Pancreas (tissue), 10 donors: ENCODE results near the gene PIK3CG. TPM values are rescaled to one million over a fixed set of nuclear protein-coding genes. Genes with fewer than 3 reads are reported as not detected.
"Not testable (repeated sequence)": the region's sequence is repeated elsewhere in the genome, so short reads cannot be mapped to it uniquely, and the experiment has no call there.

Source experiments
- ATAC-seq, 4 donors: fragments of 200-7000 bp; cut with Tn5 transposase; one replicate each; pipeline versions ENCODE4 v1.8.0 to v1.9.1; 2020; ENCODE audit warnings: mild to moderate bottlenecking in 4 of 4, moderate library complexity in 4 of 4
- DNase-seq, 6 donors: peaks; one replicate each; pipeline ENCODE4 v3.0.0-alpha.2; 2020
- FAIRE-seq: peaks from 2 replicates; lab custom pipeline; 2012; peaks lifted over from hg19 to GRCh38; lab: Jason Lieb, UNC
- H3K27ac ChIP-seq, 4 donors: fragments of 200-600 bp; sonication (generic); 1 replicate in 3 of 4; 2 replicates in 1 of 4; pipeline versions ENCODE4 v1.5.0 to v1.8.0; 2020
- H3K27me3 ChIP-seq, 4 donors: fragments of 200-600 bp; one replicate each; pipeline ENCODE4 v1.8.0; 2021
- H3K36me3 ChIP-seq, 3 donors: fragments of 200-600 bp; sonication (generic) in 1 of 3; one replicate each; pipeline versions ENCODE4 v1.5.0 to v1.8.0; 2020 to 2021
- H3K4me1 ChIP-seq, 3 donors: fragments of 200-600 bp; one replicate each; pipeline ENCODE4 v1.8.0; 2021
- H3K4me3 ChIP-seq, 4 donors: fragments of 200-600 bp; sonication (generic) in 2 of 4; one replicate each; pipeline versions ENCODE4 v1.5.0 to v1.8.0; 2020 to 2021
- H3K9me3 ChIP-seq, 4 donors: fragments of 200-600 bp; one replicate each; pipeline ENCODE4 v1.8.0; 2021
- CTCF ChIP-seq, 4 donors: fragments of 200-600 bp; sonication (generic) in 3 of 4; IDR thresholded peaks; one replicate each; pipeline versions ENCODE4 v1.5.0 to v1.8.0; 2021; ENCODE audit warnings: antibody characterized with exemption in 4 of 4
- WGBS, 2 donors: extraction: QIAGEN DNeasy Blood & Tissue Kit; methylation state at CpG; one replicate each; pipeline ENCODE4 v1.1.7; 2013; 5-methylcytosine and 5-hydroxymethylcytosine counted together
- intact Hi-C, 3 donors: fragments of 100-400 bp; cut with DNase I; formaldehyde crosslinking; loops; one replicate each; pipeline versions ENCODE4 v1.11.1 to v1.14.2; 2022
- polyA plus RNA-seq, 2 donors: library from polyadenylated mRNA; stranded (reverse); fragments of 200-250 nt; gene quantifications; one replicate each; pipeline ENCODE4 v1.2.3, GENCODE V29; 2013
- total RNA-seq, 6 donors: library from RNA; stranded (reverse); fragmentation: NEBNext Ultra II Directional in 4 of 6; extraction: Animal tissue kit (Norgen Biotek cat#: 25700) in 4 of 6; gene quantifications; one replicate each; pipeline versions ENCODE4 v1.2.1 to v1.2.4, GENCODE V29; 2021 to 2023
- donor health status: healthy with polysubstance abuse.
- donor health status: DM: no; HTN: no; CAD: no; lungs with moderate emphysema.
- donor health status: DM: no; HTN: no; CAD: no.
- donor health status: control.
- donor health status: control.
- donor health status: Bipolar disorder and iron deficiency.
- donor health status: DM: yes; HTN: yes; CAD: no.
- donor health status: DM: no; HTN: no; CAD: no.
- donor health status: DM: no; HTN: no; CAD: no.
- donor health status: DM: yes; HTN: yes; CAD: no.

PIK3CG gene
- total and polyA plus RNA-seq, 8 donors, result 0.09 to 5.3 (median 0.55) TPM

GRCh38 chr7:106918991-106919390, 53.9 kb downstream of the PIK3CG start:
- Histone ChIP-seq H3K36me3 (no peaks in the 10 kb centered on the region), H3K27me3 (no peaks in the 10 kb centered on the region), H3K4me1 (no peaks in the 10 kb centered on the region), H3K27ac (no peak overlapping the region), H3K9me3 (no peaks in the 10 kb centered on the region), H3K4me3 (no peak overlapping the region)
- ATAC-seq (no peak), DNase-seq (no peak), FAIRE-seq (no peak)
- intact Hi-C loops, result no loop called here
- TF ChIP-seq CTCF (IDR thresholded peaks at IDR 0.05), result no peak
- WGBS, 2 donors, result 56 to 75% methylated on average over 3 of the region's 3 CpGs

DNA sequence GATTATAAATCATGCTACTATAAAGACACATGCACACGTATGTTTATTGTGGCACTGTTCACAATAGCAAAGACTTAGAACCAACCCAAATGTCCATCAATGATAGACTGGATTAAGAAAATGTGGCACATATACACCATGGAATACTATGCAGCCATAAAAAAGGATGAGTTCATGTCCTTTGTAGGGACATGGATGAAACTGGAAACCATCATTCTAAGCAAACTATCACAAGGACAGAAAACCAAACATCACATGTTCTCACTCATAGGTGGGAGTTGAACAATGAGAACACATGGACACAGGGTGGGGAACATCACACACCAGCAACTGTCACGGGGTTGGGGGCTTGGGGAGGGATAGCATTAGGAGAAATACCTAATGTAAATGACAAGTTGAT, 59.4 kb downstream of the PIK3CG start:
- FAIRE-seq, ATAC-seq, intact Hi-C loops, H3K27ac ChIP-seq, H3K4me3 ChIP-seq, H3K27me3 ChIP-seq, DNase-seq, H3K4me1 ChIP-seq, H3K36me3 ChIP-seq, H3K9me3 ChIP-seq: not testable (repeated sequence)
- WGBS, 2 donors, result 73 to 75% methylated on average over 2 of the region's 2 CpGs

- no peaks in the 10 kb centered on the region for H3K9me3 ChIP-seq
- H3K27me3 ChIP-seq, result no peaks in the 10 kb centered on the region
- no peak overlapping the region for H3K27ac ChIP-seq
- FAIRE-seq, result no peak
- 55 to 62% methylated on average over 4 of the region's 4 CpGs for WGBS, 2 donors
- no peak for ATAC-seq
- intact Hi-C loops, result no loop called here
- no peak for TF ChIP-seq CTCF (IDR thresholded peaks at IDR 0.05)
- DNase-seq, result no peak
- no peaks in the 10 kb centered on the region for H3K4me1 ChIP-seq
- no peaks in the 10 kb centered on the region for H3K36me3 ChIP-seq
- no peak overlapping the region for H3K4me3 ChIP-seq
These were observed 61.8 kb downstream of the PIK3CG start for GRCh38 chr7:106926892-106927291.

GRCh38 chr7:106927536-106927935, 62.5 kb downstream of the PIK3CG start:
- no peak for ATAC-seq
- no peak for TF ChIP-seq CTCF (IDR thresholded peaks at IDR 0.05)
- intact Hi-C loops, result no loop called here
- DNase-seq, result no peak
- no peak overlapping the region for H3K27ac ChIP-seq
- H3K4me3 ChIP-seq, result no peak overlapping the region
- no peak for FAIRE-seq
- H3K36me3 ChIP-seq, result no peaks in the 10 kb centered on the region
- H3K4me1 ChIP-seq, result no peaks in the 10 kb centered on the region
- H3K9me3 ChIP-seq, result no peaks in the 10 kb centered on the region
- 30 to 42% methylated on average over 2 of the region's 2 CpGs for WGBS, 2 donors
- H3K27me3 ChIP-seq, result no peaks in the 10 kb centered on the region

- H3K27ac ChIP-seq, H3K27me3 ChIP-seq, intact Hi-C loops, H3K4me3 ChIP-seq, FAIRE-seq, ATAC-seq, H3K36me3 ChIP-seq, H3K4me1 ChIP-seq, DNase-seq, H3K9me3 ChIP-seq: not testable (repeated sequence)
- 76 to 92% methylated on average over 2 of the region's 2 CpGs for WGBS, 2 donors
These were observed 64.5 kb downstream of the PIK3CG start for GRCh38 chr7:106929616-106930015.

- no peak for FAIRE-seq
- no peak for ATAC-seq
- no peak for TF ChIP-seq CTCF (IDR thresholded peaks at IDR 0.05)
These were observed 71.2 kb downstream of the PIK3CG start for GRCh38 chr7:106936236-106936635.

DNA sequence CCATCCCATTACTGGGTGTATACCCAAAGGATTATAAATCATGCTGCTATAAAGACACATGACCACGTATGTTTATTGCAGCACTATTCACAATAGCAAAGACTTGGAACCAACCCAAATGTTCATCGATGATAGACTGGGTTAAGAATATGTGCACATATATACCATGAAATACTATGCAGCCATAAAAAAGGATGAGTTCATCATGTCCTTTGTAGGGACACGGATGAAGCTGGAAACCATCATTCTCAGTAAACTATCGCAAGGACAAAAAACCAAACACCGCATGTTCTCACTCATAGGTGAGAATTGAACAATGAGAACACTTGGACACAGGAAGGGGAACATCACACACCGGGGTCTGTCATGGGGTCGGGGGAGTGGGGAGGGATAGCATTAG, 73.0 kb downstream of the PIK3CG start:
- H3K27ac ChIP-seq, DNase-seq, H3K36me3 ChIP-seq, H3K27me3 ChIP-seq, FAIRE-seq, H3K4me3 ChIP-seq, H3K4me1 ChIP-seq, intact Hi-C loops, H3K9me3 ChIP-seq, ATAC-seq: not testable (repeated sequence)
- 77 to 83% methylated on average over 7 of the region's 7 CpGs for WGBS, 2 donors

More at GRCh38 chr7:106936236-106936635, 71.2 kb downstream of the PIK3CG start:
- intact Hi-C loops, result no loop called here
- H3K9me3 ChIP-seq, result no peaks in the 10 kb centered on the region
- H3K36me3 ChIP-seq, result no peaks in the 10 kb centered on the region
- no peak overlapping the region for H3K4me3 ChIP-seq
- H3K4me1 ChIP-seq, result no peaks in the 10 kb centered on the region
- no peak overlapping the region for H3K27ac ChIP-seq
- DNase-seq, result no peak
- 81 to 85% methylated on average over 6 of the region's 6 CpGs for WGBS, 2 donors
- no peaks in the 10 kb centered on the region for H3K27me3 ChIP-seq
